Measurements from ENCODE around the gene RPS21. TPM values are rescaled to one million over a fixed set of nuclear protein-coding genes. Genes with fewer than 3 reads are reported as not detected.

RPS21 gene
- total and polyA plus RNA-seq, 2 of the 13 experiments (the other 11 are each of a cell fraction or from before 2014, with no cell fraction given): 2,647 to 11,063 TPM

DNA sequence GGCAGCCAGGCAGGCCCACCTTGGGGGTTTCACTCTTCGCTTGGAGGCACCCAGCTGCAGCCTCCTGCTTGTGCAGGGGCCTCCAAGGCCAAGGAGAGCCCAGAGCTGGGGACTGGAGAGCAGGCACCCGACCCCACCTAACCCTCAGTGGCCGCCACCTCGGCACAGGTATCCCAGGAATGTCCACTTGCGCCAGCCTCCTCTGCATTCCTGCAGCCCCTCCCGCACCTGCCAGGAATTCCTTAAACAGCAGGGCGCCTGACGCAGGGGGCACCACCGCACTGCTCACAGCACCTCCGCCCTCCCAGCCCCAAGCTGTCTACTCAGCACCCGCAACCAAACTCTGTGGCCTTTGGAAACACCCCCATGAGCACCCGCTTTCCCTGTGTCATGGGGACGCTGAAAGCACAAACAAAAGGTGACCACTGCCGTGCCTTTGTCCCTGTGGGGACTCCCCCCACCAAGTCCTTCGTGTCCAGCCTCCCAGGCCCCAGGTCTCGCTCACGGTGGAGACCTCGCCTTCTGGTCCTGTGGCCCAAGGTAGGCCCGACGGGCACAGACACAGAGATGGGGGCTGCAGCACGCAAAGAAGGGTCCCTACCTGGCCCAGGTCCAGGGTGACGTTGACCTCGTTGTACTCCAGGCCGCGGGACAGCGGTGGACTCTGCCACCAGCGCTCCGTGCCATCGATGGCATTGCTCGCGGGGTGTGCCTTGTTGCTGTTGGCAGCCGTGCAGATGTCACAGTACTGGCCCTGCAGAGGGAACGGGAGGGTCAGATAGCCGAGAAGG is 24.9 kb upstream of the RPS21 start (continued):
- TF ChIP-seq, protein P1, sequence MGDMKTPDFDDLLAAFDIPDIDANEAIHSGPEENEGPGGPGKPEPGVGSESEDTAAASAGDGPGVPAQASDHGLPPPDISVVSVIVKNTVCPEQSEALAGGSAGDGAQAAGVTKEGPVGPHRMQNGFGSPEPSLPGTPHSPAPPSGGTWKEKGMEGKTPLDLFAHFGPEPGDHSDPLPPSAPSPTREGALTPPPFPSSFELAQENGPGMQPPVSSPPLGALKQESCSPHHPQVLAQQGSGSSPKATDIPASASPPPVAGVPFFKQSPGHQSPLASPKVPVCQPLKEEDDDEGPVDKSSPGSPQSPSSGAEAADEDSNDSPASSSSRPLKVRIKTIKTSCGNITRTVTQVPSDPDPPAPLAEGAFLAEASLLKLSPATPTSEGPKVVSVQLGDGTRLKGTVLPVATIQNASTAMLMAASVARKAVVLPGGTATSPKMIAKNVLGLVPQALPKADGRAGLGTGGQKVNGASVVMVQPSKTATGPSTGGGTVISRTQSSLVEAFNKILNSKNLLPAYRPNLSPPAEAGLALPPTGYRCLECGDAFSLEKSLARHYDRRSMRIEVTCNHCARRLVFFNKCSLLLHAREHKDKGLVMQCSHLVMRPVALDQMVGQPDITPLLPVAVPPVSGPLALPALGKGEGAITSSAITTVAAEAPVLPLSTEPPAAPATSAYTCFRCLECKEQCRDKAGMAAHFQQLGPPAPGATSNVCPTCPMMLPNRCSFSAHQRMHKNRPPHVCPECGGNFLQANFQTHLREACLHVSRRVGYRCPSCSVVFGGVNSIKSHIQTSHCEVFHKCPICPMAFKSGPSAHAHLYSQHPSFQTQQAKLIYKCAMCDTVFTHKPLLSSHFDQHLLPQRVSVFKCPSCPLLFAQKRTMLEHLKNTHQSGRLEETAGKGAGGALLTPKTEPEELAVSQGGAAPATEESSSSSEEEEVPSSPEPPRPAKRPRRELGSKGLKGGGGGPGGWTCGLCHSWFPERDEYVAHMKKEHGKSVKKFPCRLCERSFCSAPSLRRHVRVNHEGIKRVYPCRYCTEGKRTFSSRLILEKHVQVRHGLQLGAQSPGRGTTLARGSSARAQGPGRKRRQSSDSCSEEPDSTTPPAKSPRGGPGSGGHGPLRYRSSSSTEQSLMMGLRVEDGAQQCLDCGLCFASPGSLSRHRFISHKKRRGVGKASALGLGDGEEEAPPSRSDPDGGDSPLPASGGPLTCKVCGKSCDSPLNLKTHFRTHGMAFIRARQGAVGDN (CRISPR knock-in tag; IDR thresholded peaks at IDR 0.05): 0 out of 2 replicates have a peak, but pooled peaks have one; percentile 22
- TF ChIP-seq CCDC6 (CRISPR knock-in tag; IDR thresholded peaks at IDR 0.05): no peak
- TF ChIP-seq KLF15 (CRISPR knock-in tag; IDR thresholded peaks at IDR 0.05; ENCODE audit: borderline replicate concordance): no peak; the same call in 1 of the 2 replicates
- peak; percentile 60; the same call in 1 of the 2 replicates for TF ChIP-seq HNRNPL (IDR thresholded peaks at IDR 0.05; ENCODE audit: low read depth, low read length)
- TF ChIP-seq CBX1 (IDR thresholded peaks at IDR 0.05; ENCODE audit: low read depth): no peak
- TF ChIP-seq, protein P2, sequence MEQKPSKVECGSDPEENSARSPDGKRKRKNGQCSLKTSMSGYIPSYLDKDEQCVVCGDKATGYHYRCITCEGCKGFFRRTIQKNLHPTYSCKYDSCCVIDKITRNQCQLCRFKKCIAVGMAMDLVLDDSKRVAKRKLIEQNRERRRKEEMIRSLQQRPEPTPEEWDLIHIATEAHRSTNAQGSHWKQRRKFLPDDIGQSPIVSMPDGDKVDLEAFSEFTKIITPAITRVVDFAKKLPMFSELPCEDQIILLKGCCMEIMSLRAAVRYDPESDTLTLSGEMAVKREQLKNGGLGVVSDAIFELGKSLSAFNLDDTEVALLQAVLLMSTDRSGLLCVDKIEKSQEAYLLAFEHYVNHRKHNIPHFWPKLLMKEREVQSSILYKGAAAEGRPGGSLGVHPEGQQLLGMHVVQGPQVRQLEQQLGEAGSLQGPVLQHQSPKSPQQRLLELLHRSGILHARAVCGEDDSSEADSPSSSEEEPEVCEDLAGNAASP (CRISPR knock-in tag; IDR thresholded peaks at IDR 0.05; ENCODE audit: borderline replicate concordance): peak; percentile 60; the same call in 1 of the 2 replicates
- TF ChIP-seq, protein P3, sequence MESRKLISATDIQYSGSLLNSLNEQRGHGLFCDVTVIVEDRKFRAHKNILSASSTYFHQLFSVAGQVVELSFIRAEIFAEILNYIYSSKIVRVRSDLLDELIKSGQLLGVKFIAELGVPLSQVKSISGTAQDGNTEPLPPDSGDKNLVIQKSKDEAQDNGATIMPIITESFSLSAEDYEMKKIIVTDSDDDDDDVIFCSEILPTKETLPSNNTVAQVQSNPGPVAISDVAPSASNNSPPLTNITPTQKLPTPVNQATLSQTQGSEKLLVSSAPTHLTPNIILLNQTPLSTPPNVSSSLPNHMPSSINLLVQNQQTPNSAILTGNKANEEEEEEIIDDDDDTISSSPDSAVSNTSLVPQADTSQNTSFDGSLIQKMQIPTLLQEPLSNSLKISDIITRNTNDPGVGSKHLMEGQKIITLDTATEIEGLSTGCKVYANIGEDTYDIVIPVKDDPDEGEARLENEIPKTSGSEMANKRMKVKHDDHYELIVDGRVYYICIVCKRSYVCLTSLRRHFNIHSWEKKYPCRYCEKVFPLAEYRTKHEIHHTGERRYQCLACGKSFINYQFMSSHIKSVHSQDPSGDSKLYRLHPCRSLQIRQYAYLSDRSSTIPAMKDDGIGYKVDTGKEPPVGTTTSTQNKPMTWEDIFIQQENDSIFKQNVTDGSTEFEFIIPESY (CRISPR knock-in tag; IDR thresholded peaks at IDR 0.05): peak; percentile 99
- no peak for TF ChIP-seq TCF7L2 (IDR thresholded peaks at IDR 0.05; ENCODE audit: low read depth, low read length)
- TF ChIP-seq ZNF547 (CRISPR knock-in tag; IDR thresholded peaks at IDR 0.05): no peak
- TF ChIP-seq, protein P4, sequence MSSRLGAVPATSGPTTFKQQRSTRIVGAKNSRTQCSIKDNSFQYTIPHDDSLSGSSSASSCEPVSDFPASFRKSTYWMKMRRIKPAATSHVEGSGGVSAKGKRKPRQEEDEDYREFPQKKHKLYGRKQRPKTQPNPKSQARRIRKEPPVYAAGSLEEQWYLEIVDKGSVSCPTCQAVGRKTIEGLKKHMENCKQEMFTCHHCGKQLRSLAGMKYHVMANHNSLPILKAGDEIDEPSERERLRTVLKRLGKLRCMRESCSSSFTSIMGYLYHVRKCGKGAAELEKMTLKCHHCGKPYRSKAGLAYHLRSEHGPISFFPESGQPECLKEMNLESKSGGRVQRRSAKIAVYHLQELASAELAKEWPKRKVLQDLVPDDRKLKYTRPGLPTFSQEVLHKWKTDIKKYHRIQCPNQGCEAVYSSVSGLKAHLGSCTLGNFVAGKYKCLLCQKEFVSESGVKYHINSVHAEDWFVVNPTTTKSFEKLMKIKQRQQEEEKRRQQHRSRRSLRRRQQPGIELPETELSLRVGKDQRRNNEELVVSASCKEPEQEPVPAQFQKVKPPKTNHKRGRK (CRISPR knock-in tag; IDR thresholded peaks at IDR 0.05): no peak
- peak; percentile 95 for TF ChIP-seq TEAD3 (CRISPR knock-in tag; optimal IDR thresholded peaks at IDR 0.05; ENCODE audit: borderline replicate concordance)
- TF ChIP-seq ZNF253 (CRISPR knock-in tag; IDR thresholded peaks at IDR 0.05; ENCODE audit: borderline replicate concordance): no peak
- TF ChIP-seq, protein P5, sequence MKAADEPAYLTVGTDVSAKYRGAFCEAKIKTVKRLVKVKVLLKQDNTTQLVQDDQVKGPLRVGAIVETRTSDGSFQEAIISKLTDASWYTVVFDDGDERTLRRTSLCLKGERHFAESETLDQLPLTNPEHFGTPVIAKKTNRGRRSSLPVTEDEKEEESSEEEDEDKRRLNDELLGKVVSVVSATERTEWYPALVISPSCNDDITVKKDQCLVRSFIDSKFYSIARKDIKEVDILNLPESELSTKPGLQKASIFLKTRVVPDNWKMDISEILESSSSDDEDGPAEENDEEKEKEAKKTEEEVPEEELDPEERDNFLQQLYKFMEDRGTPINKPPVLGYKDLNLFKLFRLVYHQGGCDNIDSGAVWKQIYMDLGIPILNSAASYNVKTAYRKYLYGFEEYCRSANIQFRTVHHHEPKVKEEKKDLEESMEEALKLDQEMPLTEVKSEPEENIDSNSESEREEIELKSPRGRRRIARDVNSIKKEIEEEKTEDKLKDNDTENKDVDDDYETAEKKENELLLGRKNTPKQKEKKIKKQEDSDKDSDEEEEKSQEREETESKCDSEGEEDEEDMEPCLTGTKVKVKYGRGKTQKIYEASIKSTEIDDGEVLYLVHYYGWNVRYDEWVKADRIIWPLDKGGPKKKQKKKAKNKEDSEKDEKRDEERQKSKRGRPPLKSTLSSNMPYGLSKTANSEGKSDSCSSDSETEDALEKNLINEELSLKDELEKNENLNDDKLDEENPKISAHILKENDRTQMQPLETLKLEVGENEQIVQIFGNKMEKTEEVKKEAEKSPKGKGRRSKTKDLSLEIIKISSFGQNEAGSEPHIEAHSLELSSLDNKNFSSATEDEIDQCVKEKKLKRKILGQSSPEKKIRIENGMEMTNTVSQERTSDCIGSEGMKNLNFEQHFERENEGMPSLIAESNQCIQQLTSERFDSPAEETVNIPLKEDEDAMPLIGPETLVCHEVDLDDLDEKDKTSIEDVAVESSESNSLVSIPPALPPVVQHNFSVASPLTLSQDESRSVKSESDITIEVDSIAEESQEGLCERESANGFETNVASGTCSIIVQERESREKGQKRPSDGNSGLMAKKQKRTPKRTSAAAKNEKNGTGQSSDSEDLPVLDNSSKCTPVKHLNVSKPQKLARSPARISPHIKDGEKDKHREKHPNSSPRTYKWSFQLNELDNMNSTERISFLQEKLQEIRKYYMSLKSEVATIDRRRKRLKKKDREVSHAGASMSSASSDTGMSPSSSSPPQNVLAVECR (CRISPR knock-in tag; IDR thresholded peaks at IDR 0.05; ENCODE audit: borderline replicate concordance): peak; percentile 34; the same call in 1 of the 2 replicates
- TF ChIP-seq FOXA1 (IDR thresholded peaks at IDR 0.05): no peak
- TF ChIP-seq FOXA1 (CRISPR knock-in tag; IDR thresholded peaks at IDR 0.05): no peak

All from HepG2 (cell line).